HepG2 (cell line): ENCODE data around the gene SLX9. TPM values are rescaled to one million over a fixed set of nuclear protein-coding genes. Genes with fewer than 3 reads are reported as not detected.

Experiments used
- CBX2 ChIP-seq, 2 experiments: fragments of 200-600 bp in 1 of 2; sonication (generic); formaldehyde crosslinking in 1 of 2; IDR thresholded peaks; 2 replicates each; pipeline versions ENCODE4 v1.7.0 to v1.8.1; 2018 to 2022; ENCODE audit warnings: low read depth in 2 of 2, low read length in 1 of 2, mild to moderate bottlenecking in 1 of 2, missing genetic modification reagents in 1 of 2
- E2F1 ChIP-seq: sonication (generic); formaldehyde crosslinking; IDR thresholded peaks from 2 replicates; pipeline ENCODE4 v1.5.0; 2020; ENCODE audit warnings: missing genetic modification reagents
- GATA4 ChIP-seq: sonication (generic); IDR thresholded peaks from 2 replicates; pipeline ENCODE4 v1.6.1; 2016; ENCODE audit warnings: antibody characterized with exemption, low read depth, borderline replicate concordance
- JUNB ChIP-seq: sonication (generic); formaldehyde crosslinking; IDR thresholded peaks from 2 replicates; pipeline ENCODE4 v1.8.0; 2022; ENCODE audit warnings: missing genetic modification reagents, mild to moderate bottlenecking, borderline replicate concordance
- ONECUT2 ChIP-seq: sonication (generic); formaldehyde crosslinking; IDR thresholded peaks from 2 replicates; pipeline ENCODE4 v1.4.0; 2020; ENCODE audit warnings: missing genetic modification reagents
- PTBP1 ChIP-seq: fragments of 200-400 bp; formaldehyde crosslinking; IDR thresholded peaks from 2 replicates; pipeline ENCODE4 v1.6.1; 2018; ENCODE audit warnings: low read length, low read depth; ENCODE audit not compliant: poor library complexity, severe bottlenecking
- TCF7L2 ChIP-seq: IDR thresholded peaks from 2 replicates; pipeline ENCODE4 v1.6.1; 2011; ENCODE audit warnings: mild to moderate bottlenecking, low read depth, low read length, moderate library complexity
- THAP8 ChIP-seq: sonication (generic); formaldehyde crosslinking; IDR thresholded peaks from 2 replicates; pipeline ENCODE4 v1.5.1; 2020; ENCODE audit warnings: missing genetic modification reagents, mild to moderate bottlenecking, borderline replicate concordance
- ZBTB25 ChIP-seq: IDR thresholded peaks from 2 replicates; pipeline ENCODE4 v1.6.1; 2018; ENCODE audit warnings: missing genetic modification reagents
- ZNF101 ChIP-seq: sonication (generic); formaldehyde crosslinking; IDR thresholded peaks from 2 replicates; pipeline ENCODE4 v1.4.0; 2020; ENCODE audit warnings: mild to moderate bottlenecking, low read depth, missing genetic modification reagents, borderline replicate concordance
- ZNF12 ChIP-seq: sonication (generic); formaldehyde crosslinking; IDR thresholded peaks from 2 replicates; pipeline ENCODE4 v1.5.0; 2020; ENCODE audit warnings: missing genetic modification reagents
- ZNF407 ChIP-seq: sonication (generic); formaldehyde crosslinking; IDR thresholded peaks from one replicate; pipeline ENCODE4 v1.5.1; 2020; ENCODE audit warnings: mild to moderate bottlenecking, missing genetic modification reagents; ENCODE audit errors: not compliant biosample characterization
- ZNF577 ChIP-seq: sonication (generic); formaldehyde crosslinking; IDR thresholded peaks from 2 replicates; pipeline ENCODE4 v1.4.0; 2020; ENCODE audit warnings: mild to moderate bottlenecking, low read depth, missing genetic modification reagents, borderline replicate concordance
- ZNF737 ChIP-seq: sonication (generic); formaldehyde crosslinking; IDR thresholded peaks from 2 replicates; pipeline ENCODE4 v1.5.0; 2020; ENCODE audit warnings: missing genetic modification reagents, mild to moderate bottlenecking, borderline replicate concordance
- ZNF782 ChIP-seq: sonication (generic); formaldehyde crosslinking; IDR thresholded peaks from 2 replicates; pipeline ENCODE4 v1.4.0; 2020; ENCODE audit warnings: missing genetic modification reagents, mild to moderate bottlenecking, borderline replicate concordance
- polyA plus RNA-seq, 8 experiments: library from polyadenylated mRNA; depleted of rRNA in 3 of 8; stranded (reverse) in 7 of 8; unstranded in 1 of 8; fragments of >200 nt; fragmentation: Illumina TruSeq in 4 of 8; extraction: Trizol in 4 of 8; gene quantifications; 2 replicates each; pipeline versions ENCODE4 v1.2.1 to v1.2.3, GENCODE V29; 2011 to 2016; ENCODE audit warnings: low read depth in 4 of 8, missing spikeins in 1 of 8, mixed read lengths in 1 of 8; ENCODE audit not compliant: insufficient read depth in 1 of 8
- total RNA-seq, 5 experiments: library from RNA; depleted of rRNA; stranded (reverse); fragments of >200 nt; fragmentation: Illumina TruSeq; extraction: Trizol; gene quantifications; 2 replicates each; pipeline ENCODE4 v1.2.3, GENCODE V29; 2016; ENCODE audit warnings: low read depth in 1 of 5

SLX9 gene
- total and polyA plus RNA-seq, 2 of the 13 experiments (the other 11 are each of a cell fraction or from before 2014, with no cell fraction given), result 21.0 to 47.1 TPM

GRCh38 chr21:44984428-44984791 is 44.6 kb downstream of the SLX9 start (continued):
- TF ChIP-seq ZNF407 (CRISPR knock-in tag) (no peak), THAP8 (no peak), ZBTB25 (CRISPR knock-in tag) (peak; percentile 13; the same call in 1 of the 2 replicates), TCF7L2 (no peak), ZNF12 (CRISPR knock-in tag) (no peak), JUNB (CRISPR knock-in tag) (no peak), CBX2 (IDR thresholded peaks at IDR 0.05; ENCODE audit: low read depth, low read length) (no peak), CBX2 (CRISPR knock-in tag; IDR thresholded peaks at IDR 0.05; ENCODE audit: low read depth) (no peak), ZNF101 (no peak), ZNF737 (CRISPR knock-in tag) (no peak), E2F1 (no peak), GATA4 (no peak), ZNF577 (CRISPR knock-in tag) (no peak), ZNF782 (CRISPR knock-in tag) (no peak), ONECUT2 (CRISPR knock-in tag) (no peak), PTBP1 (no peak)
